GM12891 (cell line): ENCODE data around the gene LNP1.
"Not testable (repeated sequence)": the region's sequence is repeated elsewhere in the genome, so short reads cannot be mapped to it uniquely, and the experiment has no call there.

ENCODE experiments used
- DNase-seq: peaks from one replicate; pipeline ENCODE4 v3.0.0; 2011; ENCODE audit warnings: low spot score; ENCODE audit not compliant: insufficient read length
- FAIRE-seq: peaks from 2 replicates; lab custom pipeline; 2011; peaks lifted over from hg19 to GRCh38; lab: Jason Lieb, UNC
- PAX5 ChIP-seq: IDR thresholded peaks from 2 replicates; pipeline ENCODE4 v1.6.1; 2011; ENCODE audit warnings: low read length, moderate library complexity, mild to moderate bottlenecking; ENCODE audit not compliant: insufficient read depth, severe bottlenecking
- POLR2A ChIP-seq: IDR thresholded peaks from 2 replicates; pipeline ENCODE4 v1.6.1; 2011; ENCODE audit warnings: low read depth, low read length, control low read depth
- POLR2AphosphoS5 ChIP-seq: IDR thresholded peaks from 2 replicates; pipeline ENCODE4 v1.6.1; 2011; ENCODE audit warnings: low read depth, low read length, control low read depth
- POU2F2 ChIP-seq: IDR thresholded peaks from 2 replicates; pipeline ENCODE4 v1.6.1; 2011; ENCODE audit warnings: low read depth, mild to moderate bottlenecking, control low read depth, low read length, moderate library complexity
- SPI1 ChIP-seq: IDR thresholded peaks from 2 replicates; pipeline ENCODE4 v1.6.1; 2011; ENCODE audit warnings: low read depth, low read length, control low read depth
- TAF1 ChIP-seq: IDR thresholded peaks from 2 replicates; pipeline ENCODE4 v1.6.1; 2011; ENCODE audit warnings: low read depth, low read length, control low read depth

LNP1 gene

DNA sequence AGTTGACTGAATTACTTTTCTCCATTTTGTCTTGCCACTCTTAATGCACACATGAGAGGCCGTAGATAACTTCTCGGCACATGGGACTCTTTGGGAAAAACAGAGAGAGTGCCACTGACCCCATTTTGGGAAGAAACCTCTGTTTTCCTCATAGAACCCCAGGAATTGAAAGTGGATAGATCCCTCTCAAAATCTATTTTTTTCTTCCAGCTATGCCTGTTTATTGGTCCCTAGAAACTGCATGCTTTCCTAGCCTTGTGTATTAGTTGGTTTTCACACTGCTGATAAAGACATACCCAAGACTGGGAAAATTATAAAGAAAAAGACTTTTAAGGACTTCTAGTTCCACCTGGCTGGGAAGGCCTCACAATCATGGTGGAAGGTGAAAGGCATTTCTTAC, 67.3 kb downstream of the LNP1 start:
- TF ChIP-seq SPI1 (no peak), POU2F2 (no peak), POLR2AphosphoS5 (no peak), TAF1 (no peak)
- DNase-seq, result no peak
- no peak for FAIRE-seq

DNA sequence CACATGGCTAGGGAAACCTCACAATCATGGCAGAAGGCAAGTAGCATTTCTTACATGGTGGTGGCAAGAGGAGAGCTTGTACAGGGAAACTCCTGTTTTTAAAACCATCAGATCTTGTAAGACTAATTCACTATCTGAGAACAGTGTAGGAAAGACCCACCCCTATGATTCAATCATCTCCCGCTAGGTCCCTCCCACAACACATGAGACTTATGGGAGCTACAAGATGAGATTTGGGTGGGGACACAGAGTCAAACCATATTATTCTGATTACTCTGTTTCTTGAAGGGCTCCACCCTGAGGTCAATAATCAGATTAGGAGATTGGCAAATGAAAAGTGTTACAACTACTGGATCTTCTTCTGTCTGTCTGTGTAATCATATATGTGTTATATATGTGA, 69.6 kb downstream of the LNP1 start:
- FAIRE-seq (no peak), DNase-seq (no peak)
- TF ChIP-seq TAF1 (no peak), POU2F2 (no peak), SPI1 (no peak), POLR2AphosphoS5 (no peak), PAX5 (no peak), POLR2A (no peak)

DNA sequence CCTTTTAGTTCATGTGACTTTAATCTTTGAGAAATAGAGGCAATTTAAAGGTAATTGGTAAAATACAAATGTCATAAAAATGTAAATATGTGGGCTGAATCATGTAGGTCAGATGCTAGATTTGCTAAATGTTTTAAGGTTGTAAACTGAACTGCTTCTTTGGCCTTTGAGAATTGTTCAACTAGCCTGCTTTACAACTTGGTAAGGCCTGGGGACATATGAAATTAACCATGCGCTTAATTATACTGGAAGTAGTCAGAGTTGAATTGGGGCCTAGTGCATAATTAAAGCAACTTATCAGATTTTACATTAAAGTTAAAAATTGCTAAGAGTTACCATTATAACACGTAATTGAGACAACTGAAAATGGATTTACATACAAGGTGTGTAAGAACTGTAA, 70.1 kb downstream of the LNP1 start:
- DNase-seq, result no peak
- no peak for FAIRE-seq
- TF ChIP-seq PAX5 (no peak), POU2F2 (no peak), POLR2A (no peak), TAF1 (no peak), SPI1 (no peak)

DNA sequence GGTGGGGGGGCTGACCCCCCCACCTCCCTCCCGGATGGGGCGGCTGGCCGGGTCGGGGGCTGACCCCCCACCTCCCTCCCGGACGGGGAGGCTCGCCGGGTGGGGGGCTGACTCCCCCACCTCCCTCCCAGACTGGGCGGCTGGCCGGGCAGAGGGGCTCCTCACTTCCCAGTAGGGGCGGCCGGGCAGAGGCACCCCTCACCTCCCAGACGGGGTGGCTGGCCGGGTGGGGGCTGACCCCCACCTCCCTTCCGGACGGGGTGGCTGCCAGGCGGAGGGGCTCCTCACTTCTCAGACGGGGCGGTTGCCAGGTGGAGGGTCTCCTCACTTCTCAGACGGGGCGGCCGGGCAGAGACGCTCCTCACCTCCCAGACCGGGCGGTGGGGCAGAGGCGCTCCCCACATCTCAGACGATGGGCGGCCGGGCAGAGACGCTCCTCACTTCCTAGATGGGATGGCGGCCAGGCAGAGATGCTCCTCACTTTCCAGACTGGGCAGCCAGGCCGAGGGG, 76.6 kb downstream of the LNP1 start:
- DNase-seq, FAIRE-seq: not testable (repeated sequence)

DNA sequence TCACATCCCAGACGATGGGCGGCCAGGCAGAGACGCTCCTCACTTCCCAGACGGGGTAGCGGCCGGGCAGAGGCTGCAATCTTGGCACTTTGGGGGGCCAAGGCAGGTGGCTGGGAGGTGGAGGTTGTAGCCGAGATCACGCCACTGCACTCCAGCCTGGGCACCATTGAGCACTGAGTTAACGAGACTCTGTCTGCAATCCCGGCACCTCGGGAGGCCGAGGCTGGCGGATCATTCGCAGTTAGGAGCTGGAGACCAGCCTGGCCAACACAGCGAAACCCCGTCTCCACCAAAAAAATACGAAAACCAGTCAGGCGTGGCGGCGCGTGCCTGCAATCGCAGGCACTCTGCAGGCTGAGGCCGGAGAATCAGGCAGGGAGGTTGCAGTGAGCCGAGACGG, 77.2 kb downstream of the LNP1 start:
- FAIRE-seq, result not testable (repeated sequence)

DNA sequence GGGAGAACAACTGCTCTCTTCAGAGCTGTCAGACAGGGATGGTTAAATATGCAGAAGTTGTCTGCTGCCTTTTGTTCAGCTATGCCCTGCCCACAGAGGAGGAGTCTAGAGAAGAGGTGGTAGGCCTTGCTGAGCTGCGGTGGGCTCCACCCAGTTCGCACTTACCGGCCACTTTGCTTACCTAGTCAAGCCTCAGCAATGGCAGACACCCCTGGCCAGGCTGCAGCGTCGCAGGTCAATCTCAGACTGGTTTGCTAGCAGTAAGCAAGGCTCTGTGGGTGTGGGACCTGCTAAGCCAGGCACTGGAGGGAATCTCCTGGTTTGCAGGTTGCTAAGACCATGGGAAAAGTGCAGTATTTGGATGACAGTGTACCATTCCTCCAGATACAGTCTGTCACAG, 78.7 kb downstream of the LNP1 start:
- no peak for TF ChIP-seq TAF1
- TF ChIP-seq POU2F2, result no peak
- no peak for TF ChIP-seq PAX5
- TF ChIP-seq POLR2AphosphoS5, result no peak
- no peak for TF ChIP-seq POLR2A
- no peak for TF ChIP-seq SPI1
- DNase-seq, result no peak
- no peak for FAIRE-seq

More for the DNA sequence above, 77.2 kb downstream of the LNP1 start:
- DNase-seq, result not testable (repeated sequence)

DNA sequence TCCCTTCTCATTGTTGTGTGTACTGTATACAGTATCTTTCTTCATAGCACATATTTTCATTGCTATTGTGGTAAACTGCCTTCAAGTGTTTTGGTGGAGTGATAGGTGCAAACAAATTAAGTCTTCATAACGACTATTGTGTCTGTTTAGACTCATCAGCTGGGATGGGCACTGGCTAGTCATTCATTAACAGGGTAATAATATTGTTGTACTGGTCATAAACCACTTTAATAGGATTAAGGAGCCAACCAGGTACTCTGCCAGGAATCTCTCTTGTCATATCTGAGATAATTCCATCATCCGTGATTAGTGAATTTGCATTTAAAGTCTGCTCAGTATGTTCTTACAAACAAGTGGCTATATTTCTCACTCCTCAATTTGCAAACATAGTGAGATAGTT, 80.8 kb downstream of the LNP1 start:
- FAIRE-seq (no peak), DNase-seq (no peak)

DNA sequence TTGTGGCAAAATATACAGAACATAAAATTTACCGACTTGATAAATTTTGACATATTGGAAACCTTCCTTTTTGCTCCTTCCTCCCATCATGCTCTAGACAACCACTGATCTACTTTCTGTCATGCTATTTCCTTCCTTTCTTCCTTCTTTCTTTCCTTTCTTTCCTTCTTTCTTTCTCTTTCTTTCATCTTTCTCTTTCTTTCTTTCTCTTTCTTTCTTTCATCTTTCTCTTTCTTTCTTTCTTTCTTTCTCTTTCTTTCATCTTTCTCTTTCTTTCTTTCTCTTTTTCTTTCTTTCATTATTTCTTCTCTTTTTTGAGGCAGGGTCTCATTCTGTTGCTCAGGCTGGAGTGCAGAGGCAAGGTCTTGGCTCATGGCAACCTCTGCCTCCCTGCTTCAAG, 82.2 kb downstream of the LNP1 start:
- no peak for TF ChIP-seq PAX5
- no peak for TF ChIP-seq SPI1
- no peak for TF ChIP-seq POU2F2
- TF ChIP-seq POLR2A, result no peak
- TF ChIP-seq TAF1, result no peak
- TF ChIP-seq POLR2AphosphoS5, result no peak
- FAIRE-seq, result no peak

More for the DNA sequence above, 80.8 kb downstream of the LNP1 start:
- no peak for TF ChIP-seq TAF1
- no peak for TF ChIP-seq POLR2AphosphoS5
- no peak for TF ChIP-seq PAX5
- no peak for TF ChIP-seq SPI1
- TF ChIP-seq POLR2A, result no peak
- no peak for TF ChIP-seq POU2F2

DNA sequence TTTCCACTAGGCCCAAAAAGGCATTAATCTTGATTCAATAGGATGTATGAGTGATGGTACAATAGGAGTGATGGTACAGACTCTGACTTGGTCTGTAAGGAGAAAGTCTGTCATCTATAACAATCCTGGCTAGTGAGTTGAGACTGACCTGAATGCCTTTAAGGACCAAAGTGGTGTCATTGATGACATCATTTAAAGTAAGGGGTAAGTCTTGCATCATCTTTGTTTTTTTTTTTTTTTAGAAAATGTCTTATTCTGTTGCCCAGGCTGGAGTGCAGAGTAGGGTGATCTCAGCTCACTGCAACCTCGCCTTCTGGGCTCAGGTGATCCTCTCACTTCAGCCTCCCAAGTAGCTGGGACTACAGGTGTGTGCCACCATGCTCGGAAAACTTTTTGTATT, 85.5 kb downstream of the LNP1 start:
- DNase-seq (no peak), FAIRE-seq (no peak)
- TF ChIP-seq POLR2AphosphoS5, result no peak
- no peak for TF ChIP-seq SPI1
- TF ChIP-seq POU2F2, result no peak
- no peak for TF ChIP-seq TAF1
- no peak for TF ChIP-seq PAX5
- TF ChIP-seq POLR2A, result no peak

More for the DNA sequence above, 82.2 kb downstream of the LNP1 start:
- DNase-seq, result no peak

DNA sequence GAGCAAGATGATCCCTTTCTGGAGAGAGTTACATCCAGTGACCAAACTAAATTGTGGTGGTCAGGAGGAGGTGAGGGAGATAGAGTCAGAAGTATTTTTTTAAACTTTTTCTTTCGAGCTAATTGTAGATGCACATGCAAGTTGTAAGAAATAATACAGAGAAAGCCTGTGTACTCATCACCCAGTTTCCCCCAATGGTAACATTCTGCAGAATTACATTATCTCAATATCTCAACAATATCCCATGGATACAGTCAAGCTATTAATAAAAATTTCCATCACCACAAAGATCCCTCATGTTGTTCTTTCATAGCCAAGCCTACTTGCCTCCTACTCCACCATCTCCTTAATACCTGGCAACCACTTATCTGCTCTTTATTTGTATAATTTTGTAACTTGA, 87.8 kb downstream of the LNP1 start:
- no peak for DNase-seq
- FAIRE-seq, result no peak
- TF ChIP-seq SPI1 (no peak), POLR2AphosphoS5 (no peak), PAX5 (no peak), POLR2A (no peak), POU2F2 (no peak), TAF1 (no peak)
